Measurements from ENCODE around the gene PACC1. TPM values are rescaled to one million over a fixed set of nuclear protein-coding genes. Genes with fewer than 3 reads are reported as not detected.

PACC1 gene
- total RNA-seq, 3 donors from 2014 or later (not counting 1 experiment from before 2014, with no cell fraction given), result 5.0 to 14.2 (median 11.4) TPM

DNA sequence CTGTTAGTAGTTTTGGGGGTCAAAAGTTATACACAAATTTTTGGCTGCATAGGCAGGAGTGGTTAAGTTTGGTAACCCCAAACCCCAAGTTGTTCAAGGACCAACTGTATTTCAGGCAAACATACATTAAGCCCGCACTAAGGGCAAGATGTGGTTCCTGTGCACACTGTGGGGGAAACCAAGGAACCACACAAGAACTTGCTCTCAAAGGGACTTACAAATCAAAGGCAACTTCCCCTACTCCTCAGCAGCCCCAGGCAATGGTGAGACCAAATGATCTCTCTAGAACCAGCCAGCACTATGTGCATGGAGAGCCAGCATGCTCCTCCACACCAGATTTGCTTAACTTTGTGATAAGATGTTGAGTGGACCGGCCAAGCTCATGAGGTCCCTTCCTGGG lies 35.3 kb downstream of the PACC1 start:
- Histone ChIP-seq H3K27ac (ENCODE audit: low read length) (no peak overlapping the region), H3K4me1 (ENCODE audit: control insufficient read depth, insufficient read depth, low read length) (no peaks in the 10 kb centered on the region), H3K9me3 (ENCODE audit: control insufficient read depth, insufficient read depth, low read length) (no peaks in the 10 kb centered on the region), H3K4me3 (ENCODE audit: low read length) (no peak overlapping the region), H3K36me3 (ENCODE audit: control insufficient read depth, insufficient read depth, low read length) (peaks cover 35% of the 10 kb centered on the region), H3K27me3 (ENCODE audit: control insufficient read depth, insufficient read depth, low read length) (no peaks in the 10 kb centered on the region)
- DNase-seq (no peak), ATAC-seq (no peak)
- Mint-ChIP-seq H3K4me1 (no peaks in the 10 kb centered on the region), H3K4me3 (no peak overlapping the region), H3K36me3 (peaks cover 7% of the 10 kb centered on the region), H3K9me3 (no peaks in the 10 kb centered on the region), H3K27ac (no peak overlapping the region), H3K27me3 (ENCODE audit: low read depth in 2 of 2) (no peaks in the 10 kb centered on the region)
- intact Hi-C loops (cut with micrococcal nuclease), result no loop called here
- 88% methylated on average over 2 of the region's 2 CpGs for WGBS (ENCODE audit: insufficient coverage)
- TF ChIP-seq, protein P1, sequence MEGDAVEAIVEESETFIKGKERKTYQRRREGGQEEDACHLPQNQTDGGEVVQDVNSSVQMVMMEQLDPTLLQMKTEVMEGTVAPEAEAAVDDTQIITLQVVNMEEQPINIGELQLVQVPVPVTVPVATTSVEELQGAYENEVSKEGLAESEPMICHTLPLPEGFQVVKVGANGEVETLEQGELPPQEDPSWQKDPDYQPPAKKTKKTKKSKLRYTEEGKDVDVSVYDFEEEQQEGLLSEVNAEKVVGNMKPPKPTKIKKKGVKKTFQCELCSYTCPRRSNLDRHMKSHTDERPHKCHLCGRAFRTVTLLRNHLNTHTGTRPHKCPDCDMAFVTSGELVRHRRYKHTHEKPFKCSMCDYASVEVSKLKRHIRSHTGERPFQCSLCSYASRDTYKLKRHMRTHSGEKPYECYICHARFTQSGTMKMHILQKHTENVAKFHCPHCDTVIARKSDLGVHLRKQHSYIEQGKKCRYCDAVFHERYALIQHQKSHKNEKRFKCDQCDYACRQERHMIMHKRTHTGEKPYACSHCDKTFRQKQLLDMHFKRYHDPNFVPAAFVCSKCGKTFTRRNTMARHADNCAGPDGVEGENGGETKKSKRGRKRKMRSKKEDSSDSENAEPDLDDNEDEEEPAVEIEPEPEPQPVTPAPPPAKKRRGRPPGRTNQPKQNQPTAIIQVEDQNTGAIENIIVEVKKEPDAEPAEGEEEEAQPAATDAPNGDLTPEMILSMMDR (IDR thresholded peaks at IDR 0.05), result no peak

DNA sequence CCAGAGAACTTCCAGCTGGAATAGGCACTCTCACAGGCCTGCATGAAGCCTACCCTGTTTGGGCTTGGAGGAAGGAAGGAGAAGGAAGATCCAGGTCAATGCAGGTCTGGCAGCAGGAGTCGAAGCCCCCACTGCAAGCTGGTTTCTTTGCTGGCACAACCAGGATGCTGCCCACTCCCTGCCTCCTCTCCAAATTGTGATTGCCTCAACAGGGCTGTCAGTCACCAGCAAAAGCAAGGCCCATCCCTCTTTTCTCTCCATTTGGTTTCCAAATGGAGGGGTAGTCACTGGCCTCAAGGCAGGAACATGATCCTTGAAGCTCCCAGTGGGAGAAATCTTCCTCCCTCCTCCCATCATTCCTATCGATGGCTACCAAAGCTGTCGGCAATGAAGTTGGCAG lies 37.0 kb downstream of the PACC1 start:
- Mint-ChIP-seq H3K36me3 (peaks cover 8% of the 10 kb centered on the region), H3K27ac (no peak overlapping the region), H3K9me3 (no peaks in the 10 kb centered on the region), H3K4me1 (peaks cover 0 to 5% of the 10 kb centered on the region in 2 donors), H3K27me3 (ENCODE audit: low read depth in 2 of 2) (no peaks in the 10 kb centered on the region), H3K4me3 (no peak overlapping the region)
- H3K4me1 ChIP-seq (ENCODE audit: control insufficient read depth, insufficient read depth, low read length), result no peaks in the 10 kb centered on the region
- 96% methylated on average over 3 of the region's 3 CpGs for WGBS (ENCODE audit: insufficient coverage)
- no peaks in the 10 kb centered on the region for H3K9me3 ChIP-seq (ENCODE audit: control insufficient read depth, insufficient read depth, low read length)
- H3K27ac ChIP-seq (ENCODE audit: low read length), result no peak overlapping the region
- H3K4me3 ChIP-seq (ENCODE audit: low read length), result no peak overlapping the region
- no peak for DNase-seq
- intact Hi-C loops (cut with micrococcal nuclease), result no loop called here
- peaks cover 26% of the 10 kb centered on the region for H3K36me3 ChIP-seq (ENCODE audit: control insufficient read depth, insufficient read depth, low read length)
- H3K27me3 ChIP-seq (ENCODE audit: control insufficient read depth, insufficient read depth, low read length), result no peaks in the 10 kb centered on the region
- TF ChIP-seq, protein P1 (IDR thresholded peaks at IDR 0.05), result no peak
- ATAC-seq, result no peak

DNA sequence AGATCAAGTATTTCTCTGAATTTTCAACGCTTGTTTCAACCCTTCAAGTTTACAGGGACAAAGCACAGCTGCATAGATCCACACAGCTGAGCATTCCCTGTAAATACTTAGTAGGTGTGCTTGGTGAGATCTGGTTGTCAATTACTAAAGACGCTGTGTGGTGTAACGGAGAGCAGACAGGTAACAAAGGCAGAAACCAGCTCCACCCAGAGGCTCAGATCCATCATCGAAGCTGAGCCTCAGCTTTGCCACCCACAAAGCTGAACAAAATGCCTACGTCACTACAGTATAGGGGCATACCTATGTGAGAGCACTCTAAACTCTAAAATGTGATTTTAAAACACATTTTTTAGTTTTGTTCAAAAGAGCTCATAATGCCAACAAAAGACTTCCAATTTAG lies 38.7 kb downstream of the PACC1 start:
- H3K27me3 Mint-ChIP-seq (ENCODE audit: low read depth in 2 of 2), result no peaks in the 10 kb centered on the region
- intact Hi-C loops (cut with micrococcal nuclease), result no loop called here
- H3K4me3 Mint-ChIP-seq, result no peak overlapping the region
- DNase-seq (no peak), ATAC-seq (no peak)
- H3K4me1 Mint-ChIP-seq, result peaks cover 0 to 5% of the 10 kb centered on the region in 2 donors
- TF ChIP-seq, protein P1 (IDR thresholded peaks at IDR 0.05), result no peak
- H3K36me3 Mint-ChIP-seq, result peaks cover 14% of the 10 kb centered on the region
- H3K9me3 Mint-ChIP-seq, result no peaks in the 10 kb centered on the region
- Histone ChIP-seq H3K27ac (ENCODE audit: low read length) (no peak overlapping the region), H3K27me3 (ENCODE audit: control insufficient read depth, insufficient read depth, low read length) (no peaks in the 10 kb centered on the region), H3K4me1 (ENCODE audit: control insufficient read depth, insufficient read depth, low read length) (no peaks in the 10 kb centered on the region), H3K36me3 (ENCODE audit: control insufficient read depth, insufficient read depth, low read length) (peaks cover 24% of the 10 kb centered on the region), H3K4me3 (ENCODE audit: low read length) (no peak overlapping the region), H3K9me3 (ENCODE audit: control insufficient read depth, insufficient read depth, low read length) (no peaks in the 10 kb centered on the region)
- H3K27ac Mint-ChIP-seq, result peak overlapping the region; percentile 32 to 39
- 97% methylated on average over 4 of the region's 5 CpGs for WGBS (ENCODE audit: insufficient coverage)

DNA sequence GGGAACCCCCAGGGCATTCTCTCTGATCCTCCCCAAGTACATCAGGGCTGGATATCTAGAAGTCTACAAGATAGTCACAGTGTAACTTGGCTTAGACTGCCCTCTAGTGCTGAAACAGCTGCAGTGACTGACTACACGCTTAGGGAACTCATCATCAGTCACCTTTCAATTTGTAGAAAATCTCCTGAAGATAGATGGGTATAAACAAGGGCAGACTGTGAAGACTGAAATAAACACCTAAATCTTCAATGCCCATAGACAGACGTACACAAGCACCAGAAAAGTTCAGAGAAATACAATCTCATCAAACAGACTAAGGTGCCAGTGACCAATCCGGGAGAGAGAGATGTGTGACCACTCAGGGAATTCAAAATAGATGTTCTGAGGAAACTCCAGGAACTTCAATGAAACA lies 46.6 kb downstream of the PACC1 start:
- H3K9me3 ChIP-seq (ENCODE audit: control insufficient read depth, insufficient read depth, low read length), result no peaks in the 10 kb centered on the region
- H3K4me3 Mint-ChIP-seq, result no peak overlapping the region
- H3K4me1 Mint-ChIP-seq, result peaks cover 7 to 13% of the 10 kb centered on the region in 2 donors
- ATAC-seq, result peak; percentile 93 to 99 (median 95)
- intact Hi-C loops (cut with micrococcal nuclease), result loop anchor here (1.0 to 2.0 kb wide), 5 partner anchors 298 to 687 kb away; partner anchors contain the start of genes DTL and INTS7
- H3K27me3 ChIP-seq (ENCODE audit: control insufficient read depth, insufficient read depth, low read length), result no peaks in the 10 kb centered on the region
- H3K36me3 Mint-ChIP-seq, result peaks cover 6% of the 10 kb centered on the region
- 85% methylated on average over 2 of the region's 3 CpGs for WGBS (ENCODE audit: insufficient coverage)
- H3K4me3 ChIP-seq (ENCODE audit: low read length), result no peak overlapping the region
- peak overlapping the region; percentile 75 to 77 for H3K27ac Mint-ChIP-seq
- peaks cover 23% of the 10 kb centered on the region for H3K36me3 ChIP-seq (ENCODE audit: control insufficient read depth, insufficient read depth, low read length)
- H3K9me3 Mint-ChIP-seq, result no peaks in the 10 kb centered on the region
- TF ChIP-seq, protein P1 (IDR thresholded peaks at IDR 0.05), result peak; percentile 74
- peak; percentile 32 to 81 for DNase-seq
- H3K4me1 ChIP-seq (ENCODE audit: control insufficient read depth, insufficient read depth, low read length), result no peaks in the 10 kb centered on the region
- no peak overlapping the region for H3K27ac ChIP-seq (ENCODE audit: low read length)
- H3K27me3 Mint-ChIP-seq (ENCODE audit: low read depth in 2 of 2), result no peaks in the 10 kb centered on the region
